Stomach (tissue), 4 donors: ENCODE results near the gene GPLD1.

Source experiments
- POLR2AphosphoS5 ChIP-seq, 3 donors: sonication (generic); formaldehyde crosslinking; IDR thresholded peaks; one replicate each; pipeline ENCODE4 v1.6.1; 2016; ENCODE audit warnings: antibody characterized with exemption in 3 of 3
- TF ChIP-seq, protein P1 (sequence below), 7 experiments: fragments of 450-650 bp in 4 of 7; fragments of 200-600 bp in 3 of 7; sonication (generic) in 3 of 7; IDR thresholded peaks; one replicate each; pipeline ENCODE4 v1.5.1; 2016 to 2019; ENCODE audit warnings: antibody characterized with exemption in 7 of 7, control low read depth in 2 of 7, mild to moderate bottlenecking in 1 of 7

GRCh38 chr6:24448828-24449525 is 40.4 kb downstream of the GPLD1 start:
- TF ChIP-seq, protein P1, sequence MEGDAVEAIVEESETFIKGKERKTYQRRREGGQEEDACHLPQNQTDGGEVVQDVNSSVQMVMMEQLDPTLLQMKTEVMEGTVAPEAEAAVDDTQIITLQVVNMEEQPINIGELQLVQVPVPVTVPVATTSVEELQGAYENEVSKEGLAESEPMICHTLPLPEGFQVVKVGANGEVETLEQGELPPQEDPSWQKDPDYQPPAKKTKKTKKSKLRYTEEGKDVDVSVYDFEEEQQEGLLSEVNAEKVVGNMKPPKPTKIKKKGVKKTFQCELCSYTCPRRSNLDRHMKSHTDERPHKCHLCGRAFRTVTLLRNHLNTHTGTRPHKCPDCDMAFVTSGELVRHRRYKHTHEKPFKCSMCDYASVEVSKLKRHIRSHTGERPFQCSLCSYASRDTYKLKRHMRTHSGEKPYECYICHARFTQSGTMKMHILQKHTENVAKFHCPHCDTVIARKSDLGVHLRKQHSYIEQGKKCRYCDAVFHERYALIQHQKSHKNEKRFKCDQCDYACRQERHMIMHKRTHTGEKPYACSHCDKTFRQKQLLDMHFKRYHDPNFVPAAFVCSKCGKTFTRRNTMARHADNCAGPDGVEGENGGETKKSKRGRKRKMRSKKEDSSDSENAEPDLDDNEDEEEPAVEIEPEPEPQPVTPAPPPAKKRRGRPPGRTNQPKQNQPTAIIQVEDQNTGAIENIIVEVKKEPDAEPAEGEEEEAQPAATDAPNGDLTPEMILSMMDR (IDR thresholded peaks at IDR 0.05), result no peak
- no peak for TF ChIP-seq POLR2AphosphoS5 (IDR thresholded peaks at IDR 0.05)
